ENCODE measurements around the gene VKORC1.

The VKORC1 gene

DNA sequence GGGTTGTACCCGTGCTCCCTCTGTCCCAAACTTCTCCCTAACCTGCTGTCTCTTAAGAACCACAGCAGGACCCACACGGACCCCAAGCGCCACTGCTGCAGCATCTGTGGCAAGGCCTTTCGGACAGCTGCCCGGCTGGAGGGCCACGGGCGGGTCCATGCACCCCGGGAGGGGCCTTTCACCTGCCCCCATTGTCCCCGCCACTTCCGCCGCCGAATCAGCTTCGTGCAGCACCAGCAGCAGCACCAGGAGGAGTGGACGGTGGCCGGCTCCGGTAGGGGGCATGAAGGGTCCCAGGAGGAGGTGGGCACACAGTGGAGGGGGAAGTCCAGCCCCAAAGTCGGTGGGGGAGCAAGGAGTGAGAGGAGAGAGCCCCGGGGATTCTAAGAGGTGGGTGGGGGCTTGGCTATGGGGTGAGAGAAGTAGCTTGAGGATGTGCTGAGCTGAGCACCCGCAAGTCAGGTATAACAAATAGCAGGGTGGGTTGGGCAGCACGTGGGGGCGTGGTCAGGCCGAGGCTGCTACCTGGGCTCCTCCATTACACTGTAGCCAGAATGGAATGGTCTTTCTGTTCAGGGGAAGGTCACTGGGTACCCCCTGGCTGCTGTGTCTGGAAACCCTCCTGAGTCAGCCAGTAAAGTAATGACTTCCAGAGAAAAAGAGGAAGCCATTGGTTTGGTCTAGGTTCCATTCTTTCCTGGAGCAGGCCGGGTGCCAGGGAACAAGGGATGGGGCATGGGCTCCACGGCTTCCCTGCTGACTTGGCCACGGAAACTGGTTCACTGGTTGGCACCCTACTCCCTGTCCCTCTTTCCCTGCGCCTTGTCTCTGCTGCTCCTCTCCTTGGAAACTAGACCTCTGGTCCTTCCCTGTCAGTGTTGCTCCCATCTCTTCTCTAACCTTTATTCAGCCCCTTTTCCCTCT is 12.9 kb downstream of the VKORC1 start:
- no peak for DNase-seq

DNA sequence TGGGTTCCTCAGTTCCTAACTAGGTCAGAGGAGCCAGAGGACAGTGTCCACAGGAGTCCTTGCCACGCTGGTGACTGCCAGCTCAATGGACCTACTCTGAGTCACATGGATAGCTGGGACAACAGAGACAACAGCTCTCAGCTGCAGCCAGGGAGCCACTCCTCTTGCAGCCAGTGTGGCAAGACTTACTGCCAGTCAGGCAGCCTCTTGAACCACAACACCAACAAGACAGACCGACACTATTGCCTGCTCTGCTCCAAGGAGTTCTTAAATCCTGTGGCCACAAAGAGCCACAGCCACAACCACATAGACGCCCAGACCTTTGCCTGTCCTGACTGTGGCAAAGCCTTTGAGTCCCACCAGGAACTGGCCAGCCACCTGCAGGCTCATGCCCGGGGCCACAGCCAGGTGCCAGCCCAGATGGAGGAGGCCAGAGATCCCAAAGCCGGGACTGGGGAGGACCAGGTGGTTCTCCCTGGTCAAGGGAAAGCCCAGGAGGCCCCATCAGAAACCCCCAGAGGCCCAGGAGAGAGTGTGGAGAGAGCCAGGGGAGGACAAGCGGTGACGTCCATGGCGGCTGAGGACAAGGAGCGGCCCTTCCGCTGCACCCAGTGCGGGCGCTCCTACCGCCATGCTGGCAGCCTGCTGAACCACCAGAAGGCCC is 13.7 kb downstream of the VKORC1 start:
- no peak for DNase-seq

DNA sequence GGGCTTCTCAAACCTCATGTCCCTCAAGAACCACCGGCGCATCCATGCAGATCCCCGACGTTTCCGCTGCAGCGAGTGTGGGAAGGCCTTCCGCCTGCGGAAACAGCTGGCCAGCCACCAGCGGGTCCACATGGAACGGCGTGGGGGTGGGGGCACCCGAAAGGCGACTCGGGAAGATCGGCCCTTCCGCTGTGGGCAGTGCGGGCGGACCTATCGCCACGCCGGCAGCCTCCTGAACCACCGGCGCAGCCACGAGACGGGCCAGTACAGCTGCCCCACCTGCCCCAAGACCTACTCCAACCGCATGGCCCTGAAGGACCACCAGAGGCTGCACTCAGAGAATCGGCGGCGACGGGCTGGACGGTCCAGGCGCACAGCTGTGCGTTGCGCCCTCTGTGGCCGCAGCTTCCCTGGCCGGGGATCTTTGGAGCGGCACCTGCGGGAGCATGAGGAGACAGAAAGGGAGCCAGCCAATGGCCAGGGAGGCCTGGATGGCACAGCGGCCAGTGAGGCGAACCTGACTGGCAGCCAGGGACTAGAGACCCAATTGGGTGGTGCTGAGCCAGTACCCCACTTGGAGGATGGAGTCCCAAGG is 14.5 kb downstream of the VKORC1 start:
- DNase-seq = no peak

DNA sequence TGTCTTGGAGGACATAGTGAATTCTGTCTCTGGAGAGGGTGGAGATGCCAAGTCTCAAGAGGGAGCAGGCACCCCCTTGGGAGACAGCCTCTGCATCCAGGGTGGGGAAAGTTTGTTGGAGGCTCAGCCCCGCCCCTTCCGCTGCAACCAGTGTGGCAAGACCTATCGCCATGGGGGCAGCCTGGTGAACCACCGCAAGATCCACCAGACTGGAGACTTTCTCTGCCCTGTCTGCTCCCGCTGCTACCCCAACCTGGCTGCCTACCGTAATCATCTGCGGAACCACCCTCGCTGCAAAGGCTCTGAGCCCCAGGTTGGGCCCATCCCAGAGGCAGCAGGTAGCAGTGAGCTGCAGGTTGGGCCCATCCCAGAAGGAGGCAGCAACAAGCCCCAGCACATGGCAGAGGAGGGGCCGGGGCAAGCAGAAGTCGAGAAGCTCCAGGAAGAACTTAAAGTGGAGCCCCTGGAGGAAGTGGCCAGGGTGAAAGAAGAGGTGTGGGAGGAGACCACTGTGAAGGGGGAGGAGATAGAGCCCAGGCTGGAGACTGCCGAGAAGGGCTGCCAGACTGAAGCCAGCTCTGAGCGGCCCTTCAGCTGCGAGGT is 15.2 kb downstream of the VKORC1 start:
- no peak for DNase-seq

DNA sequence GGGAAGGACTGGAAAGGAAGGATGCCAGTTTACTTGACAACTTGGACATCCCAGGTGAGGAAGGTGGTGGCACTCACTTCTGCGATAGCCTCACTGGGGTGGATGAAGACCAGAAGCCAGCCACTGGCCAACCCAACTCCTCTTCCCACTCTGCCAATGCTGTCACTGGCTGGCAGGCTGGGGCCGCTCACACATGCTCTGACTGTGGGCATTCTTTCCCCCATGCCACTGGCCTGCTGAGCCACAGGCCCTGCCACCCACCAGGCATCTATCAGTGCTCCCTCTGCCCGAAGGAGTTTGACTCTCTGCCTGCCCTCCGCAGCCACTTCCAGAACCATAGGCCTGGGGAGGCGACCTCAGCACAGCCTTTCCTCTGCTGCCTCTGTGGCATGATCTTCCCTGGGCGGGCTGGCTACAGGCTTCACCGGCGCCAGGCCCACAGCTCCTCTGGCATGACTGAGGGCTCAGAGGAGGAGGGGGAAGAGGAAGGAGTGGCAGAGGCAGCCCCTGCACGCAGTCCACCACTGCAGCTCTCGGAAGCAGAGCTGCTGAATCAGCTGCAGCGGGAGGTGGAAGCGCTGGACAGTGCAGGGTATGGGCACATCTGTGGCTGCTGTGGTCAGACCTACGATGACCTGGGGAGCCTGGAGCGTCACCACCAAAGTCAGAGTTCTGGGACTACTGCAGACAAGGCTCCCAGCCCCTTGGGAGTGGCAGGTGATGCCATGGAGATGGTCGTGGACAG is 15.8 kb downstream of the VKORC1 start:
- DNase-seq = no peak

DNA sequence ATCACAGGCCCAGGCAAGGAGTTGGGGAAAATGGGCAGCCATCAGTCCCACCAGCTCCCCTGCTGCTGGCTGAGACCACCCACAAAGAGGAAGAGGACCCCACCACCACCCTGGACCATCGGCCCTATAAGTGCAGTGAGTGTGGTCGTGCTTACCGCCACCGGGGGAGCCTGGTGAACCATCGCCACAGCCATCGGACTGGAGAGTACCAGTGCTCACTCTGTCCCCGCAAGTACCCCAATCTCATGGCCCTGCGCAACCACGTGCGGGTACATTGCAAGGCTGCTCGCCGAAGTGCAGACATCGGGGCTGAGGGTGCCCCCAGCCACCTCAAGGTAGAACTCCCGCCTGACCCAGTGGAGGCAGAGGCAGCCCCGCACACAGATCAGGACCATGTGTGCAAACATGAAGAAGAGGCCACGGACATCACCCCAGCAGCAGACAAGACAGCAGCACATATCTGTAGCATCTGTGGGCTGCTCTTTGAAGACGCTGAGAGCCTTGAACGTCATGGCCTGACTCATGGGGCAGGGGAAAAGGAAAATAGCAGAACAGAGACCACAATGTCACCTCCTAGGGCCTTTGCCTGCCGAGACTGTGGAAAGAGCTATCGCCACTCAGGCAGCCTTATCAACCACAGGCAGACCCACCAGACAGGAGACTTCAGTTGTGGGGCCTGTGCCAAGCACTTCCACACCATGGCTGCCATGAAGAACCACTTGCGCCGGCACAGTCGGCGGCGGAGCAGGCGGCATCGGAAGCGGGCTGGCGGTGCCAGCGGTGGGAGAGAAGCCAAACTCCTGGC is 16.8 kb downstream of the VKORC1 start:
- no peak for DNase-seq

DNA sequence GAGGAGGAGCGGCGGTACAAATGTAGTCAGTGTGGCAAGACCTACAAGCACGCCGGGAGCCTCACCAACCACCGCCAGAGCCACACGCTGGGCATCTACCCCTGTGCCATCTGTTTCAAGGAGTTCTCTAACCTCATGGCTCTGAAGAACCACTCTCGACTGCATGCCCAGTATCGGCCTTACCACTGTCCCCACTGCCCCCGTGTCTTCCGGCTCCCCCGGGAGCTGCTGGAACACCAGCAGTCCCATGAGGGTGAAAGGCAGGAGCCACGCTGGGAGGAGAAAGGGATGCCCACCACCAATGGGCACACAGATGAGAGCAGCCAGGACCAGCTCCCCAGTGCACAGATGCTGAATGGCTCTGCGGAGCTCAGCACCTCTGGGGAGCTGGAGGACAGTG is 17.6 kb downstream of the VKORC1 start:
- no peak for DNase-seq

DNA sequence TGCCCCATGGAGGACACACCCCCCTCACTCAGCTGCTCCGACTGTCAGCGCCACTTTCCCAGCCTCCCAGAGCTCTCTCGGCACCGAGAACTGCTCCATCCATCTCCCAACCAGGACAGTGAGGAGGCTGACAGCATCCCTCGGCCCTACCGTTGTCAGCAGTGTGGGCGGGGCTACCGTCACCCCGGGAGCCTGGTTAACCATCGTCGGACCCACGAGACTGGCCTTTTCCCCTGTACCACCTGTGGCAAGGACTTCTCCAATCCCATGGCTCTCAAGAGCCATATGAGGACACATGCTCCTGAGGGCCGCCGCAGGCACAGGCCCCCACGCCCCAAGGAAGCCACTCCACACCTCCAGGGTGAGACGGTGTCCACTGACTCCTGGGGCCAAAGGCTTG is 18.3 kb downstream of the VKORC1 start:
- DNase-seq = no peak

DNA sequence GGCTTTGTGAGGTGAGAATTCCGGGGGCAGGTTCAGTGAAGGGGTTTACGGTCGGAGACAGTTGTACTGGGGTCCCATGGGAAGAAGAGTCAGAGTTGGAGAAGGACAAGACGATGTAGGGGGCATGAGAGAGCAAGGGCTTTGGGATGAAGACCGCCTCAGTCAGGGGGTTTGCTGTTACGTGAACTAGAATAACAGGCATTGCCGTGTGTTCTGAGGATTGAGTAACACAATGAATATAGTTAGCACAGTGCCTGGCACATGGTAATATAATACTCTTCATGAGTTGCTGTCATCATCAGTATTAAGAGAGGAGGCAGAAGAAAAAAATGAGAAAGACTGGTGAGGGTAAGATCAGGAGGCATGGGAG is 19.8 kb downstream of the VKORC1 start:
- DNase-seq = no peak

DNA sequence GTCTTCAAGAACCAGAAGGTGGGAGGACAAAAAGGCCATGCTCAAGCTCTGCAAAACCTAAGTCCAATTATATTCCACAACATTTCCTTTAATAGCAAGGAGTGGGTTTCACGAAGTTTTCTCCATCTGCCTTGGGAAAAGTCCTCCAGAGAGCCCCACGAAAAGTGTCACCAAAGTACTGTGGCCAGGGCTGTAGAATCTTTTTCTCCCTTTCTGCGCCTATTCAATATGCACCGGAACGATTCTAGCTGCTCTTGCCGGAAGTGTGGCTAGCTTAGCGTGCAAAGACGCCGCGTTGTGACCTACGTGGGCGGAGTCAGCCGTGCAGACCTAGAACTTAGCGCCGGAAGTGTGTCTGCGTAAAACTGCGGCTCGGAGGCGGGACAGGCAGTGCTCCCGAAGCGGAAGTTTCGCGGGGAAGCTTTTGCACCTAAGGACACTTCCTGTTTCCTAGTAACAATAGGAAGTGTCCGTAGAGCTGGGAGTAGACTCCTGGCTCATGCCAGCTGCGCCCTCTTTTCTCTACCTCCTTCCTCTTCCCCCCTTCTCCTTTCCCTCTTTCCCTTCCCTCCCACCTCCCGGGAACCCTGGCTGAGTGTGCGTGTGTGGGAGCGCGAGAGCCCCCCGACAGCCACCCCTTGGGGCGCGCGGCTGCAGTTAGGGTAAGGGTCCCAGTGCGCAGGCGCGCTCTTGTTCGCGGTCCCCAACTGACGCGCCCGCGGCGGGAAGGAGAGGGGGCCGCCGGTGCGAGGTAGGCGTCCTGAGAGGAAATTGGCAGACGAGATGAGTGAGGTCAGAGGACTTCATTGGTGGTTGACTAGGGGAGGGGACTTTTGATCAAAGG is 20.4 kb downstream of the VKORC1 start, which contains the start of the genes ZNF646 and ZNF668:
Gene ZNF646 (plus strand): TSS at position 453 of the 844 bp plus-strand sequence. CDS start 1,903 bp downstream, outside the sequence.
Gene ZNF668 (minus strand): TSS at position 271 of the 844 bp plus-strand sequence. CDS start 9,781 bp downstream, outside the sequence.
- peak; percentile 99 for DNase-seq

DNA sequence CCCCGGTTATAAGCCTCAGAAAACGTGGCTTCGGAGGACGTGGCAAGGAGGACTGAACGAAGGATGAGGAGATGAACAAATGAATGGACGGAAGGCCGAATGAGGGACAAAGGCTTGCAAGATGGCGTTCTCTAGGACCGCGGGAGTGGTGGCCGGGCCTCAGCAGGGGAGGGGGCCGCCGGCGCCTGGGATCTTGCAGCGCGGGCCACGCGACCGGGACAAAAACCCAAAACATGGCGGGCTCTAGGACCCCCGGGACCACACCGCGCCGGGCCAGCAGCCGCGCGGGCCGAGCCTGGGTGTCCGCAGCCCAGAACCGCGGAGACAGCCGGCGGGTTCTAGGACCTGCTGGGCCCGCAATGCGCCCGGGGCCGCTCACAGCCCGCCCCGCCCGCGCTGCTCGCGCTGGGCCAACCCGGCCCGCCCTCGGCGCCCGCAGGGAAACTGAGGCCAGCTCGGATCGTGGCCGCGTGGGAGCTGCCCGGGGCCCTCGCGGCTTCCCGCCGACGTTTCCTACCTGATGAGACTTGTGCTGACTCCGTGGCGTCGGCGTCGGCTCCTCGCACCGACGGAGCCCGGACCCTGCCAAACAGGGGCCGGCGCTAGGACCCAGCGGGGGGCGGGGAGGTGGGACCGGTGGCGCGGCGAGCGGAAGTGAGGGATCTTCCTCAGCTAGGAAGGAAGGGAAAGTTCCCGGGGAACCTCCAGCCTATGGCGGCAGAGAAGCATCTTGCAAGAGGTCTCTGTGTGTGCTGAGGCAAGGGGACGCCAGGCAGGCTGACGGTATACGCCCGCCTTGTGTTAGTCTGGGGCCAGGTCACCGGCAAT is 21.2 kb downstream of the VKORC1 start:
- DNase-seq = peak; percentile 89

DNA sequence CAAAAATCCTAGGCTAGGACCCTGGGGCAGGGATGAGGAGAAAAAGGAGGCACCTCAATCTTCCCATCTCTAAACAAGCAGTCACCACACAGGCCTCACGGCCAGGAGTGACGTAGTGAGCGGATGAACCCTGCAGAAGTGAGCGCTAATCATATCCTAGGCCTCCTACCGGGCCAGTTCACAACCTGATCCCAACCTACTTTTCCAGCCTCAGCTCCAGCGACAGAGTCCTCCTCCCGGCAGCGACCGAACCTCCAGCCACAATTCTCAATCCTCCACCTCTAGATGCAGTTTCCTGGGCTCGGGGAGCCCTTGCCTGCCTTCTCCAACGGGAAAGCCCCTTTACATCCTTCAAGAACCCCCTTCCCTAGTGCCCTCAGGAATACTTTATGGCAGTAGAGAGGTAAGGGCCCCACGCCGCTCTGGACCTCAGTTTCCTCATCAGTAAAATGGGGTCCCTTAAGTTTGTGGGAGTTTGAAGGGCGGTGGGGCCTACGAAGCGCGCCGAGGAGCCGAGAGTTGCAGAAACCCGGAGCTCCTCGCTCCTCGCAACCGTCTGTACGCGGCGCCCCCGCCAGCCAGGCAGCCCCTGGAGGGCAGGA is 22.0 kb downstream of the VKORC1 start:
- peak; percentile 60 for DNase-seq

DNA sequence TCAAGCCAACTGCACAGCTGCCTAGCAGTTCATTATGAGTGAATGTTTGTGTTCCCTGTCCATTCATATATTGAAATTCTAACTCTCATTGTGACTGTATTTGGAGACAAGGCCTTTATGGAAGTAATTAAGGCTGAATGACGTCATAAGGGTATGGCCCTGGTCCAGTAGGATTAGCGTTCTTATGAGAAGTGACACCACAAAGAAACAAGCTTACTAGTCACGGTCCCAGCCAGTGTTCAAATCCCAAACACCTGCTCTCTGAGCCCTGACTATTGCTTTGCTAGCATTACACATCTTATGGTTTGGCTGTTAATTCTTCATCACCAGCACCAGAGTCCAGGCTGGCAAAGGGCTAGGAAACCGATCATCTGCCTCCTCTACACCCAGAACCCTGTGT is 22.7 kb downstream of the VKORC1 start:
- DNase-seq = no peak

DNA sequence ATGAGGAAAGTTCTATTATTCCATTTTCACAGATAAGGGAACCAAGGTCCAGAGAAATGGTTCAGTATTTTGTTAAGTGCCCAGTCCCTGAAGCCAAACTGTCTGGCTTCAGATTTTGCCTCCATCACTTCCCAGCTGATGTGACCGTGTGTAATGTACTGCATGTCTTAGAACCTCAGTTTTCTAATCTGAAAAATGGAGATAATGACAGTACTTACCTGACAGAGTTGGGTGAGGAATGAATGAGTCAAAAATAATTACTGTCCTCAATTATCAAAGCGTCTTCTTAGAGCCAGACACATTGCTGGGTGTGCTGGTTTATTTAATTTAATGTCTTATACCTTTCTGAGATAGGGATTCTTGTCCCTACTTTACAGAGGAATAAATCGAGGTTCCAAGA is 27.3 kb downstream of the VKORC1 start:
- DNase-seq = no peak

DNA sequence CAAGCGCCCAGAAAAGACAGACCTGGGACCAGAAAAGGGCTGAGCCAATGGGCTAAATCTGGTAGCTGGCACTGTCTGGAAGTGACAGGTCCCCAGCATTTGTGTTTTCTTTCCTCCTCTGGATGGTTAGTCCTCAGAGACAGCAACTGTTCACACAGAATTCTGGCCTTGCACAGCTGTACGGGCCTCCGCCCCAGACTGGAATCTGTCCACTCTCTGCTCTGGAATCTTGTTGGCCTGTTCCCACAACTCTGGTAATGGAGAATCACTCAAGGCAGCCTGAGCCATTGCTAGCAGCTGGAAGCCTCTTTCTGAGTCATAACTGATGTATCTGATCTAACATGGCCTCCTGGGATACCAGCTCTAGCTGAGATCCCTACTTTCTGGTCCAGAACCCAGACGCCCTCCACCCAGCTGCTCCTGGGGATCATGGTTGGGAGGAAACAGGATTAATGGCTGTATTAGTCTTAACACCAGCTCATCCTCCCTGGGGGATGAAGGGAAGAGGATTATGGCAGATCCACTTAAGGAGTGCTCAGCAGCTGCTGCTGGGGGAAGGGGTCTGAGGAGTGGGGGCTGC is 29.6 kb downstream of the VKORC1 start:
- DNase-seq = no peak

DNA sequence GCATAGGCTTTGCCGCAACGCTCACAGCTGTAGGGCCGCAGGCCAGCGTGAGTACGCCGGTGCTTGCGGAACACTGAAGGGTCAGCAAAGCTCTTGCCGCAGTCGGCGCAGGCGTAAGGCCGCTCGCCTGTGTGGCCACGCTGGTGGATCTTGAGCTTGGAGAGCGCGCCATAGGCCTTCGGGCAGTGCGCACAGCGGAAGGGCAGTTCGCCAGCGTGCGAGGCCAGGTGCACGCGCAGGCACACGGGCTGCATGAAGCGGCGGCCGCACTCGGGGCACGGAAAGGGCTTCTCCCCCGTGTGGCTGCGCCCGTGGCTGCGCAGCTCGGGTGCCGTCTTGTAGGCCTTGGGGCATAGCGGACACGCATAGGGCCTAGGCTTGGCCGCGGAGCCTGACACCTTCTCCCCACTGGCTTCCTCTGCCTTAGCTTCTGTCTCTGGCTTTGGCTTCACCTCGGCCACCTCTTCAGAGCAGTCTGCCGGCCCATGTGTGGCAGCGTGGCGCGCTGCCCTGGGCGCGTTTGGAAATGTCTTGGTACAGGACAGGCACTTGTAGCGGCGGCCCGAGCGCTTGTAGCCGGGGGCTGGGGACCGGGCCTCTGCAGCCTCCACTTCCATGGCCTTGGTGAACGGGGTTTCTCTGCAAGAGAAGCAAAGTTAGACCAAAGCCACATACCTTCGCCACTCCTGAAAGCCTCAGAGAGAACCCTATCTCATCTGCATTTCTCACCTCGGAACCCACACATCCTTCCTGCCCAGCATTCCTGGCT is 30.6 kb downstream of the VKORC1 start:
- peak; percentile 50 for DNase-seq

DNA sequence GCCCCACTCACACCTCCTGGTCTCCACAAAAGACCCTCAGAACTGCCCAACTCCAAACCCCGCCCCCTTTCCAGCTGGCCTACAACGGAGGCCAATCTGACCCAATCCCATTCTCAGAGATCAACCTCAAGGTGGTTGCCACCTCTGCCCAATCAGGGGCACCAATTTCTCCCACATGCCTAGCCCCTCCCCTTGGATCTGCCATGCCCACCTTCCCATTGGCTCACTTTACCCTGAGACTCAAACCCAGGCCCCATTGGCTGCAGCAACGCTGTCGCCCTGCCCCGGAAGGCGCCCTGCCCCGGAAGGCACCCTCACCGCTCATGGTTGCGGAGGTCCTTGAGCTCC is 31.1 kb downstream of the VKORC1 start:
- no peak for DNase-seq

DNA sequence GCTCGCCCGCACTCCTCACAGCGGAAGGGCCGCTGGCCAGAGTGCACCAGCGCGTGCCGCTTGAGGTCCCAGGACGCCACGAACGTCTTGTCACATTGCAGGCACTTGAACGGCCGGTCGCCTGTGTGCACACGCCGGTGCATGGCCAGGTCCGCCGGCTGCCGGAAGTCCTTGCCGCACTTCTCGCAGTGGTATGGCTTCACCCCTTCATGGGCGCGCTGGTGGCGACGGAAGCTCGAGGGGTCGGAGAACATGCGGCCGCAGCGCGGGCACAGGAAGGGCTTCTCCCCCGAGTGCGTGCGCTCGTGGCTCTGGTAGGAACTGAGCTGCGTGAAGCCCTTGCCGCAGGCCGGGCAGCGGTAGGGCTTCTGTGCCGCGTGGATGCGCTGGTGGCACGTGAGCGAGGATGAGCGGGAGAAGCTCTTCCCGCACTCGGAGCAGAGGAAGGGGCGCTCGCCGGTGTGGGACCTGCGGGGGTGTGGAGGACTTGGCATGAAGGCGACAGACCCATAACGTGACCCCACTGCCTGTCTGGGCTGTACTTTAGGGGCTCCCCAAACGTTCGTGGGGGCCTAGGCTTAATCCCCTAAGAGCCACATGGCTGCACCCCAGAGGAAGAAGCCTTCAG is 32.7 kb downstream of the VKORC1 start:
- DNase-seq = no peak
